OCI-LY3 (cell line): ENCODE data around the gene MYL11.

ENCODE experiments used
- EZH2phosphoT487 ChIP-seq: fragments of 200-600 bp; shearing (Covaris generic); IDR thresholded peaks from 2 replicates; pipeline ENCODE4 v1.6.1; 2018; ENCODE audit warnings: antibody characterized with exemption, mixed run types, low read depth
- TF ChIP-seq, protein P1 (sequence below): fragments of 200-600, 300-600 bp; sonication (generic); IDR thresholded peaks from 2 replicates; pipeline ENCODE4 v1.5.1; 2014; ENCODE audit warnings: antibody characterized with exemption, low read length, low read depth

DNA sequence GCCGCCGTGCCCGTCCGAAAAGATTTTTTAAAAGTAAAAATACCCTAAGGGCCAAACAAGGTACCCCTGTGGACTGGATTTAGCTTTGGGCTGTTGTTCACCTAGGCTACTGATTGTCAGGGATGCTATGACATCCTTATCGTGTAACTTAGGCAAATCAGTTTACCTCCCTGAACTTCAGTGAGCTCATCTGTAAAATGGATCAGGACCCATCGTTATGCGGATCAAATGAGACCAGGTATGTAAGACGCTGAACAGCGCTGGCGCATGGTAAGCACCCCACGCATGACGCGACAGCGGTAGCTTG lies 32.1 kb downstream of the MYL11 start:
- TF ChIP-seq, protein P1, sequence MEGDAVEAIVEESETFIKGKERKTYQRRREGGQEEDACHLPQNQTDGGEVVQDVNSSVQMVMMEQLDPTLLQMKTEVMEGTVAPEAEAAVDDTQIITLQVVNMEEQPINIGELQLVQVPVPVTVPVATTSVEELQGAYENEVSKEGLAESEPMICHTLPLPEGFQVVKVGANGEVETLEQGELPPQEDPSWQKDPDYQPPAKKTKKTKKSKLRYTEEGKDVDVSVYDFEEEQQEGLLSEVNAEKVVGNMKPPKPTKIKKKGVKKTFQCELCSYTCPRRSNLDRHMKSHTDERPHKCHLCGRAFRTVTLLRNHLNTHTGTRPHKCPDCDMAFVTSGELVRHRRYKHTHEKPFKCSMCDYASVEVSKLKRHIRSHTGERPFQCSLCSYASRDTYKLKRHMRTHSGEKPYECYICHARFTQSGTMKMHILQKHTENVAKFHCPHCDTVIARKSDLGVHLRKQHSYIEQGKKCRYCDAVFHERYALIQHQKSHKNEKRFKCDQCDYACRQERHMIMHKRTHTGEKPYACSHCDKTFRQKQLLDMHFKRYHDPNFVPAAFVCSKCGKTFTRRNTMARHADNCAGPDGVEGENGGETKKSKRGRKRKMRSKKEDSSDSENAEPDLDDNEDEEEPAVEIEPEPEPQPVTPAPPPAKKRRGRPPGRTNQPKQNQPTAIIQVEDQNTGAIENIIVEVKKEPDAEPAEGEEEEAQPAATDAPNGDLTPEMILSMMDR, result no peak
- TF ChIP-seq EZH2phosphoT487, result no peak
